CD4-positive, alpha-beta T cell treated with Interleukin-12 subunit alpha and Interleukin-12 subunit beta, for 1 hour (primary cell): ENCODE data around the gene GH1.
"Not testable (repeated sequence)": the region's sequence is repeated elsewhere in the genome, so short reads cannot be mapped to it uniquely, and the experiment has no call there.

ENCODE experiments used
- DNase-seq: peaks from one replicate; pipeline ENCODE4 v3.0.0-alpha.2; 2020

GH1 gene

GRCh38 chr17:63894021-63894420 lies 24.6 kb downstream of the GH1 start:
- not testable (repeated sequence) for DNase-seq

- DNase-seq = not testable (repeated sequence)
These were observed 26.2 kb downstream of the GH1 start for GRCh38 chr17:63892316-63893037.

- peak; percentile 37 for DNase-seq
These were observed 29.4 kb downstream of the GH1 start for GRCh38 chr17:63889026-63889848.

GRCh38 chr17:63885119-63885518 lies 33.5 kb downstream of the GH1 start:
- DNase-seq = not testable (repeated sequence)

- not testable (repeated sequence) for DNase-seq
These were observed 36.0 kb downstream of the GH1 start for GRCh38 chr17:63882626-63883126.

- DNase-seq = peak; percentile 71
These were observed 36.6 kb downstream of the GH1 start, which contains the start of gene GH2 for GRCh38 chr17:63881935-63882601. Gene GH2, minus strand, starts transcription at chr17:63881944. Its CDS starts 143 bp downstream, at chr17:63881801.

GRCh38 chr17:63881337-63881736 lies 37.3 kb downstream of the GH1 start:
- DNase-seq = not testable (repeated sequence)

- DNase-seq = no peak
These were observed 37.9 kb downstream of the GH1 start for GRCh38 chr17:63880706-63881105.

GRCh38 chr17:63878413-63878812 lies 40.2 kb downstream of the GH1 start:
- DNase-seq = not testable (repeated sequence)

- not testable (repeated sequence) for DNase-seq
These were observed 43.9 kb downstream of the GH1 start for GRCh38 chr17:63874693-63875092.

- DNase-seq = not testable (repeated sequence)
These were observed 44.5 kb downstream of the GH1 start for GRCh38 chr17:63874061-63874626.

- DNase-seq = not testable (repeated sequence)
These were observed 45.1 kb downstream of the GH1 start, which contains the start of gene CSH2 for GRCh38 chr17:63873577-63873976. Gene CSH2, minus strand, starts transcription at chr17:63873677. Its CDS starts 63 bp downstream, at chr17:63873614.

GRCh38 chr17:63871646-63872365 lies 46.8 kb downstream of the GH1 start:
- DNase-seq = not testable (repeated sequence)

GRCh38 chr17:63870292-63870665 lies 48.4 kb downstream of the GH1 start:
- not testable (repeated sequence) for DNase-seq

- DNase-seq = not testable (repeated sequence)
These were observed 48.9 kb downstream of the GH1 start for GRCh38 chr17:63869491-63870291.
